H1 (cell line): Measurements from ENCODE around the gene GOLGA3. TPM values are rescaled to one million over a fixed set of nuclear protein-coding genes. Genes with fewer than 3 reads are reported as not detected.

Experiments
- CTCF ChIA-PET: fragments of 300-600 bp; sonication (Branson Sonifier 250); formaldehyde crosslinking; loops from one replicate; lab custom pipeline; 2021; ENCODE audit not compliant: partially characterized antibody; lab: Charles Lee
- POLR2A ChIA-PET: fragments of 300-600 bp; sonication (Branson Sonifier 250); formaldehyde crosslinking; loops from one replicate; lab custom pipeline; 2021; ENCODE audit warnings: inconsistent platforms; ENCODE audit not compliant: partially characterized antibody; lab: Charles Lee
- DNase-seq, 2 experiments: peaks; one replicate each; pipeline versions ENCODE4 v3.0.0 to v3.0.0-alpha.2; 2010 to 2022; ENCODE audit warnings: low spot score in 2 of 2, low read depth in 1 of 2, mixed read lengths in 1 of 2
- FAIRE-seq: peaks from 2 replicates; lab custom pipeline; 2011; peaks lifted over from hg19 to GRCh38; lab: Jason Lieb, UNC
- H2AFZ ChIP-seq: 2 replicates; pipeline ENCODE4 v1.8.1; 2012; ENCODE audit warnings: low read length, inconsistent platforms
- H2AK5ac ChIP-seq: 2 replicates; pipeline ENCODE4 v1.6.1; 2013; ENCODE audit warnings: low read depth, low read length
- H2BK120ac ChIP-seq: replicated peaks from 2 replicates; pipeline ENCODE3; 2013; ENCODE audit warnings: low read depth, low read length, inconsistent platforms
- H2BK12ac ChIP-seq: 2 replicates; pipeline ENCODE4 v1.6.1; 2013; ENCODE audit warnings: low read depth, low read length
- H2BK15ac ChIP-seq: 2 replicates; pipeline ENCODE4 v1.6.1; 2013; ENCODE audit warnings: low read length
- H2BK20ac ChIP-seq: 2 replicates; pipeline ENCODE4 v1.6.1; 2013; ENCODE audit warnings: low read length
- H2BK5ac ChIP-seq: 2 replicates; pipeline ENCODE4 v1.6.1; 2013; ENCODE audit warnings: low read depth, low read length
- H3K14ac ChIP-seq: 2 replicates; pipeline ENCODE4 v1.6.1; 2013; ENCODE audit warnings: inconsistent platforms; ENCODE audit not compliant: insufficient read length
- H3K18ac ChIP-seq: 2 replicates; pipeline ENCODE4 v1.6.1; 2013; ENCODE audit warnings: low read length; ENCODE audit errors: extremely low read depth
- H3K23ac ChIP-seq: 2 replicates; pipeline ENCODE4 v1.6.1; 2013; ENCODE audit warnings: inconsistent platforms; ENCODE audit not compliant: insufficient read length
- H3K23me2 ChIP-seq: 2 replicates; pipeline ENCODE4 v1.6.1; 2013; ENCODE audit warnings: low read depth, low read length
- H3K27ac ChIP-seq: 2 replicates; pipeline ENCODE4 v1.6.1; 2011; ENCODE audit warnings: low read depth, low read length, inconsistent platforms
- H3K27me3 ChIP-seq, 4 experiments: replicated peaks in 1 of 4; 1 replicate in 1 of 4; 2 replicates in 3 of 4; pipeline versions ENCODE4 v1.6.1 to v1.8.1; 2011 to 2013; ENCODE audit warnings: low read length in 3 of 4, mild to moderate bottlenecking in 3 of 4, inconsistent platforms in 2 of 4, mixed read lengths in 2 of 4, moderate library complexity in 1 of 4; ENCODE audit not compliant: control insufficient read depth in 3 of 4, insufficient read depth in 3 of 4; ENCODE audit errors: extremely low read depth in 1 of 4
- H3K36me3 ChIP-seq, 4 experiments: 2 replicates each; pipeline versions ENCODE4 v1.6.1 to v1.8.1; 2011 to 2013; ENCODE audit warnings: mild to moderate bottlenecking in 4 of 4, low read length in 3 of 4, moderate library complexity in 2 of 4, control low read depth in 1 of 4, inconsistent platforms in 1 of 4; ENCODE audit not compliant: insufficient read depth in 4 of 4, control insufficient read depth in 2 of 4
- H3K4ac ChIP-seq: replicated peaks from 2 replicates; pipeline ENCODE3; 2013; ENCODE audit warnings: low read length, low read depth, mixed read lengths, inconsistent platforms; ENCODE audit not compliant: insufficient read length
- H3K4me1 ChIP-seq, 4 experiments: replicated peaks in 1 of 4; 1 replicate in 1 of 4; 2 replicates in 3 of 4; pipeline versions ENCODE4 v1.6.1 to v1.8.1; 2011 to 2013; ENCODE audit warnings: low read length in 3 of 4, inconsistent platforms in 2 of 4, mixed read lengths in 1 of 4; ENCODE audit not compliant: insufficient read depth in 4 of 4, control insufficient read depth in 3 of 4
- H3K4me2 ChIP-seq, 2 experiments: 2 replicates each; pipeline versions ENCODE4 v1.6.1 to v1.8.1; 2011 to 2013; ENCODE audit warnings: low read depth in 2 of 2, low read length in 2 of 2, control low read depth in 1 of 2, inconsistent platforms in 1 of 2, mild to moderate bottlenecking in 1 of 2; ENCODE audit not compliant: insufficient read depth in 1 of 2
- H3K4me3 ChIP-seq, 4 experiments: fragments of 200-600, 300-600 bp in 1 of 4; sonication (generic), shearing (Covaris generic), sonication (Bioruptor Twin) in 1 of 4; 2 replicates each; pipeline versions ENCODE4 v1.5.1 to v1.8.1; 2011 to 2016; ENCODE audit warnings: low read length in 4 of 4, low read depth in 3 of 4, control low read depth in 2 of 4, inconsistent platforms in 2 of 4, mild to moderate bottlenecking in 2 of 4, mixed read lengths in 1 of 4, moderate library complexity in 1 of 4; ENCODE audit not compliant: insufficient read depth in 2 of 4; ENCODE audit errors: extremely low read depth in 1 of 4
- H3K56ac ChIP-seq: replicated peaks from 2 replicates; pipeline ENCODE3; 2013; ENCODE audit warnings: low read depth, mild to moderate bottlenecking, mixed read lengths, low read length, inconsistent platforms; ENCODE audit not compliant: insufficient read length
- H3K79me1 ChIP-seq: 2 replicates; pipeline ENCODE4 v1.6.1; 2013; ENCODE audit warnings: low read depth, low read length, control low read depth
- H3K79me2 ChIP-seq, 2 experiments: 2 replicates each; pipeline versions ENCODE4 v1.6.1 to v1.8.1; 2012 to 2013; ENCODE audit warnings: low read length in 2 of 2, mild to moderate bottlenecking in 2 of 2, inconsistent platforms in 1 of 2; ENCODE audit not compliant: insufficient read depth in 2 of 2, control insufficient read depth in 1 of 2
- H3K9ac ChIP-seq, 4 experiments: replicated peaks in 1 of 4; 1 replicate in 1 of 4; 2 replicates in 3 of 4; pipeline versions ENCODE4 v1.6.1 to v1.8.1; 2011 to 2013; ENCODE audit warnings: low read depth in 3 of 4, low read length in 3 of 4, control low read depth in 2 of 4, mild to moderate bottlenecking in 2 of 4, moderate library complexity in 2 of 4, inconsistent platforms in 1 of 4; ENCODE audit errors: extremely low read depth in 1 of 4
- H3K9me3 ChIP-seq, 2 experiments: 2 replicates each; pipeline versions ENCODE4 v1.6.1 to v1.8.1; 2012 to 2013; ENCODE audit warnings: mild to moderate bottlenecking in 2 of 2, moderate library complexity in 2 of 2, control low read depth in 1 of 2, inconsistent platforms in 1 of 2, low read depth in 1 of 2, low read length in 1 of 2, mixed read lengths in 1 of 2; ENCODE audit not compliant: insufficient read depth in 2 of 2
- H4K20me1 ChIP-seq, 2 experiments: replicated peaks in 1 of 2; 2 replicates each; pipeline versions ENCODE3 to v1.8.1; 2011 to 2013; ENCODE audit warnings: inconsistent platforms in 2 of 2, low read length in 2 of 2, mild to moderate bottlenecking in 1 of 2; ENCODE audit not compliant: insufficient read depth in 2 of 2, control insufficient read depth in 1 of 2
- H4K5ac ChIP-seq: 2 replicates; pipeline ENCODE4 v1.6.1; 2013; ENCODE audit warnings: low read length, low read depth, mixed read lengths, inconsistent platforms; ENCODE audit not compliant: insufficient read length
- H4K8ac ChIP-seq: 2 replicates; pipeline ENCODE4 v1.8.0; 2013; ENCODE audit warnings: mild to moderate bottlenecking, moderate library complexity, low read length, inconsistent platforms; ENCODE audit not compliant: insufficient read depth; ENCODE audit errors: extremely low read depth
- H4K91ac ChIP-seq: replicated peaks from 2 replicates; pipeline ENCODE3; 2013; ENCODE audit warnings: low read length, mixed read lengths, inconsistent platforms; ENCODE audit not compliant: insufficient read length
- ASH2L ChIP-seq: fragments of 200-600, 300-600 bp; sonication (generic); IDR thresholded peaks from one replicate; pipeline ENCODE4 v1.7.1; 2017; ENCODE audit warnings: low read length
- BRCA1 ChIP-seq: IDR thresholded peaks from 2 replicates; pipeline ENCODE4 v1.6.1; 2012; ENCODE audit warnings: low read depth, low read length, improper control_type of control experiment
- KDM5A ChIP-seq: fragments of 200-600 bp; IDR thresholded peaks from 2 replicates; pipeline ENCODE4 v1.7.1; 2012; ENCODE audit warnings: mild to moderate bottlenecking, low read length, inconsistent platforms, mixed read lengths
- WGBS, 2 experiments: shearing (Covaris generic) in 1 of 2; methylation state at CpG; one replicate each; pipeline versions ENCODE4 v1.1.6 to v1.1.7; 2013 to 2015; ENCODE audit warnings: low lambda C conversion rate in 2 of 2, mixed read lengths in 2 of 2, inconsistent platforms in 1 of 2, low coverage in 1 of 2, missing lambda C conversion rate in 1 of 2; ENCODE audit not compliant: insufficient replicate concordance in 2 of 2, insufficient coverage in 1 of 2, insufficient read length in 1 of 2; ENCODE audit errors: extremely low coverage in 1 of 2, missing lambda C conversion rate in 1 of 2; 5-methylcytosine and 5-hydroxymethylcytosine counted together
- polyA plus RNA-seq, 7 experiments: library from polyadenylated mRNA; depleted of rRNA in 3 of 7; stranded (reverse) in 5 of 7; unstranded in 2 of 7; fragments of >200 nt in 5 of 7; fragments of 200-250 nt in 2 of 7; gene quantifications; 1 replicate in 5 of 7; 2 replicates in 1 of 7; 4 replicates in 1 of 7; pipeline versions ENCODE4 v1.2.1 to v1.2.3, GENCODE V29; 2011 to 2013; ENCODE audit warnings: missing spikeins in 2 of 7, mixed read lengths in 2 of 7
- total RNA-seq: library from RNA; stranded (reverse); fragmentation: NEBNext Ultra II Directional; extraction: Animal tissue kit (Norgen Biotek cat#: 25700); gene quantifications from 2 replicates; pipeline ENCODE4 v1.2.1, GENCODE V29; 2021

Gene GOLGA3
- total and polyA plus RNA-seq, 2 of the 8 experiments (the other 6 are each of a cell fraction or from before 2014, with no cell fraction given) = 6.4 to 33.1 TPM

DNA sequence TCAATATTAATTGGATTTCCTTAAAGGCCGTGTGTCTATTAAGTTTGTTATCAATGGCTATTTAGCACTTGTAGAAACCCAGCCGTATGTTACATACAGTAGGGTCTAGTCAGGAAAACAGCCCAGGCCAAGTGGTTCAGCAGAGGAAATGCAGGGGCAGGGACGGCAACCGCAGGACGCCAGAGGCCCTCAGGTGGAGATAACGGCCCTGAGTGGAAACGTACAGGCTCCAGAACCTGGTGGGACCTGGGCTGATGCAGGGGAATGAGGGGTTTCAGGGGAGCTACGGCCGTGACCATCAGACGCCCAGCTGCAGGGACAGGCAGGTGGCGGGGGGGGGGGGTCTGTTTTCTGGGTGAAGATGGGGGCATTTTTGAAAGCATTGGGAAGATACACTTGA is 63.3 kb downstream of the GOLGA3 start:
- Histone ChIP-seq H3K4me3 (no peak overlapping the region), H3K27ac (no peak overlapping the region), H3K14ac (no peak overlapping the region), H3K9me3 (no peaks in the 10 kb centered on the region), H2BK120ac (no peak overlapping the region), H3K36me3 (no peaks in the 10 kb centered on the region), H2AFZ (no peak overlapping the region), H2BK12ac (no peak overlapping the region), H2BK20ac (no peak overlapping the region), H4K20me1 (peaks cover 4 to 7% of the 10 kb centered on the region in 2 experiments), H4K91ac (no peak overlapping the region), H3K79me1 (no peaks in the 10 kb centered on the region), H3K4me2 (no peak overlapping the region), H3K9ac (no peak overlapping the region; a peak in 1 of 7 replicates), H3K4me1 (peaks cover 0 to 3% (median under 1%) of the 10 kb centered on the region in 4 experiments; a peak in 4 of 7 replicates), H4K5ac (no peak overlapping the region), H2BK15ac (no peak overlapping the region), H3K4ac (no peak overlapping the region), H2AK5ac (no peak overlapping the region), H3K23me2 (peaks cover 7% of the 10 kb centered on the region; the same call in 1 of the 2 replicates), H3K79me2 (peaks cover 11 to 12% of the 10 kb centered on the region in 2 experiments), H3K18ac (no peak overlapping the region), H3K23ac (no peak overlapping the region), H2BK5ac (no peak overlapping the region), H3K27me3 (no peaks in the 10 kb centered on the region), H4K8ac (no peak overlapping the region), H3K56ac (no peak overlapping the region)
- ChIA-PET POLR2A (interaction anchor here (0.9 to 1.6 kb wide), 2 partner anchors 9 to 58 kb away, joined by 3 read pairs; no protein-coding TSS in a partner anchor), CTCF (interaction anchor here (1.0 to 1.6 kb wide), 6 partner anchors 9 to 139 kb away, joined by 3 to 8 read pairs (median 3); no protein-coding TSS in a partner anchor)
- FAIRE-seq = no peak
- no peak for DNase-seq
- TF ChIP-seq ASH2L = no peak
- no peak for TF ChIP-seq KDM5A
- TF ChIP-seq BRCA1 = no peak
- 91% methylated on average over 10 of the region's 11 CpGs; no CpG with 5 or more reads in 1 of the 2 experiments for WGBS, 2 experiments
